Right lobe of liver (tissue), 4 donors: ENCODE measurements around the gene AIMP1.

Experiments used
- POLR2A ChIP-seq: fragments of 450-650 bp; IDR thresholded peaks from one replicate; pipeline ENCODE4 v1.6.1; 2017; ENCODE audit warnings: antibody characterized with exemption, mild to moderate bottlenecking
- TF ChIP-seq, protein P1 (sequence below), 4 donors: fragments of 200-600 bp in 3 of 4; fragments of 450-650 bp in 1 of 4; IDR thresholded peaks; one replicate each; pipeline versions ENCODE4 v1.5.1 to v1.8.0; 2016 to 2022; ENCODE audit warnings: antibody characterized with exemption in 4 of 4, mild to moderate bottlenecking in 2 of 4
- donor health status: DM: no; HTN: no; CAD: no.
- donor health status: DM: no; HTN: no; CAD: no.
- donor health status: DM: no; HTN: yes; CAD: no.

GRCh38 chr4:106302062-106302438, 14.3 kb upstream of the AIMP1 start:
- TF ChIP-seq, protein P1, sequence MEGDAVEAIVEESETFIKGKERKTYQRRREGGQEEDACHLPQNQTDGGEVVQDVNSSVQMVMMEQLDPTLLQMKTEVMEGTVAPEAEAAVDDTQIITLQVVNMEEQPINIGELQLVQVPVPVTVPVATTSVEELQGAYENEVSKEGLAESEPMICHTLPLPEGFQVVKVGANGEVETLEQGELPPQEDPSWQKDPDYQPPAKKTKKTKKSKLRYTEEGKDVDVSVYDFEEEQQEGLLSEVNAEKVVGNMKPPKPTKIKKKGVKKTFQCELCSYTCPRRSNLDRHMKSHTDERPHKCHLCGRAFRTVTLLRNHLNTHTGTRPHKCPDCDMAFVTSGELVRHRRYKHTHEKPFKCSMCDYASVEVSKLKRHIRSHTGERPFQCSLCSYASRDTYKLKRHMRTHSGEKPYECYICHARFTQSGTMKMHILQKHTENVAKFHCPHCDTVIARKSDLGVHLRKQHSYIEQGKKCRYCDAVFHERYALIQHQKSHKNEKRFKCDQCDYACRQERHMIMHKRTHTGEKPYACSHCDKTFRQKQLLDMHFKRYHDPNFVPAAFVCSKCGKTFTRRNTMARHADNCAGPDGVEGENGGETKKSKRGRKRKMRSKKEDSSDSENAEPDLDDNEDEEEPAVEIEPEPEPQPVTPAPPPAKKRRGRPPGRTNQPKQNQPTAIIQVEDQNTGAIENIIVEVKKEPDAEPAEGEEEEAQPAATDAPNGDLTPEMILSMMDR (IDR thresholded peaks at IDR 0.05): no peak
- TF ChIP-seq POLR2A: no peak
